T-cell (primary cell): ENCODE data around the gene KRT8. TPM values are rescaled to one million over a fixed set of nuclear protein-coding genes. Genes with fewer than 3 reads are reported as not detected.
A peak's percentile ranks its signal among the peaks of the same experiment; 100 is the strongest.

ENCODE experiments used
- ATAC-seq, 4 experiments: fragments of 200-7000 bp in 3 of 4; fragments of 150-1000 bp in 1 of 4; cut with Tn5 transposase; replicated peaks in 1 of 4; 1 replicate in 3 of 4; 2 replicates in 1 of 4; pipeline ENCODE4 v1.10.0; 2021; ENCODE audit warnings: moderate library complexity in 3 of 4, mild to moderate bottlenecking in 2 of 4, moderate number of reproducible peaks in 1 of 4
- CTCF ChIA-PET, 2 donors: fragments of 300-600 bp; sonication (Branson Sonifier 250); formaldehyde crosslinking; loops; one replicate each; lab custom pipeline; 2022; ENCODE audit warnings: antibody characterized with exemption in 2 of 2; lab: Charles Lee
- POLR2A ChIA-PET, 2 donors: fragments of 300-600 bp; sonication (Branson Sonifier 250); formaldehyde crosslinking; loops; one replicate each; lab custom pipeline; 2022; ENCODE audit warnings: antibody characterized with exemption in 2 of 2; lab: Charles Lee
- DNase-seq, 35 experiments: peaks; one replicate each; pipeline versions ENCODE4 v3.0.0 to v3.0.0-alpha.2; 2013 to 2023
- H3K27ac ChIP-seq: one replicate; pipeline ENCODE4 v1.5.1; 2013; ENCODE audit warnings: low read length
- H3K27me3 ChIP-seq, 2 experiments: replicated peaks in 1 of 2; 1 replicate in 1 of 2; 2 replicates in 1 of 2; pipeline versions ENCODE4 v1.6.1 to v1.7.0; 2013; ENCODE audit warnings: low read length in 1 of 2, mixed read lengths in 1 of 2; ENCODE audit not compliant: control insufficient read depth in 2 of 2, insufficient read depth in 2 of 2; ENCODE audit errors: extremely low read depth in 1 of 2
- H3K36me3 ChIP-seq, 2 donors: 1 replicate in 1 of 2; 2 replicates in 1 of 2; pipeline versions ENCODE4 v1.6.1 to v1.7.0; 2013; ENCODE audit warnings: low read length in 1 of 2; ENCODE audit not compliant: control insufficient read depth in 2 of 2, insufficient read depth in 1 of 2; ENCODE audit errors: extremely low read depth in 1 of 2
- H3K4me1 ChIP-seq, 2 experiments: 1 replicate in 1 of 2; 2 replicates in 1 of 2; pipeline versions ENCODE4 v1.6.1 to v1.7.0; 2013; ENCODE audit warnings: low read length in 2 of 2, mixed read lengths in 1 of 2; ENCODE audit not compliant: insufficient read depth in 2 of 2, control insufficient read depth in 1 of 2; ENCODE audit errors: extremely low read depth in 1 of 2
- H3K4me3 ChIP-seq, 2 donors: 1 replicate in 1 of 2; 2 replicates in 1 of 2; pipeline versions ENCODE4 v1.5.1 to v1.7.0; 2013; ENCODE audit warnings: mild to moderate bottlenecking in 2 of 2, low read length in 1 of 2, moderate library complexity in 1 of 2; ENCODE audit not compliant: control insufficient read depth in 1 of 2; ENCODE audit errors: extremely low read depth in 1 of 2
- H3K9me3 ChIP-seq: 2 replicates; pipeline ENCODE4 v1.7.0; 2013
- H3K27ac Mint-ChIP-seq, 2 donors: one replicate each; pipeline ENCODE4 v1.8.0; 2020 to 2021; ENCODE audit warnings: mild to moderate bottlenecking in 2 of 2, mixed read lengths in 2 of 2
- H3K27me3 Mint-ChIP-seq, 2 donors: one replicate each; pipeline ENCODE4 v1.8.0; 2021 to 2022; ENCODE audit warnings: mixed read lengths in 2 of 2
- H3K36me3 Mint-ChIP-seq: one replicate; pipeline ENCODE4 v1.8.0; 2021; ENCODE audit warnings: mixed read lengths
- H3K4me1 Mint-ChIP-seq, 3 donors: one replicate each; pipeline ENCODE4 v1.8.0; 2020 to 2022; ENCODE audit warnings: mixed read lengths in 3 of 3, mild to moderate bottlenecking in 1 of 3
- H3K4me3 Mint-ChIP-seq, 3 donors: one replicate each; pipeline ENCODE4 v1.8.0; 2020 to 2022; ENCODE audit warnings: mild to moderate bottlenecking in 3 of 3, mixed read lengths in 3 of 3, moderate library complexity in 3 of 3
- H3K9me3 Mint-ChIP-seq, 3 donors: one replicate each; pipeline ENCODE4 v1.8.0; 2020 to 2022; ENCODE audit warnings: mixed read lengths in 3 of 3
- WGBS: methylation state at CpG from one replicate; pipeline ENCODE4 v1.1.5; 2013; ENCODE audit warnings: missing lambda C conversion rate; ENCODE audit not compliant: insufficient coverage; 5-methylcytosine and 5-hydroxymethylcytosine counted together
- total RNA-seq, 35 experiments: library from RNA in 6 of 35; stranded (reverse) in 6 of 35; fragments of 120-200 nt in 1 of 35; gene quantifications; one replicate each; pipeline versions ENCODE4 v1.2.1 to v1.2.4 and lab custom pipeline; 2013 to 2026

Gene KRT8
- total RNA-seq, 5 donors from 2014 or later (not counting 1 experiment from before 2014, with no cell fraction given), result 0.42 to 13.3 (median 8.0) TPM

- H3K9me3 Mint-ChIP-seq, result no peaks in the 10 kb centered on the region
- no peaks in the 10 kb centered on the region for H3K36me3 Mint-ChIP-seq
- H3K27me3 Mint-ChIP-seq, result peaks cover 0 to 4% of the 10 kb centered on the region in 2 donors
- ChIA-PET POLR2A (no interaction called here), CTCF (no interaction called here)
- DNase-seq, result no peak
- peaks cover 5 to 13% (median 12%) of the 10 kb centered on the region in 3 donors for H3K4me1 Mint-ChIP-seq
- Histone ChIP-seq H3K4me3 (no peak overlapping the region), H3K27me3 (peaks cover 0 to 27% of the 10 kb centered on the region in 2 experiments), H3K27ac (no peak overlapping the region), H3K36me3 (no peaks in the 10 kb centered on the region), H3K9me3 (no peaks in the 10 kb centered on the region), H3K4me1 (peaks cover 0 to 20% of the 10 kb centered on the region in 2 experiments)
- H3K27ac Mint-ChIP-seq, result peak overlapping the region in 1 of 2 donors; percentile 5
- WGBS, result 90% methylated on average over 3 of the region's 7 CpGs
- H3K4me3 Mint-ChIP-seq, result no peak overlapping the region
- ATAC-seq, result no peak
Observed at GRCh38 chr12:52950553-52950952, 45.7 kb upstream of the KRT8 start.

- Histone ChIP-seq H3K36me3 (no peaks in the 10 kb centered on the region), H3K27me3 (peaks cover 3 to 35% of the 10 kb centered on the region in 2 experiments), H3K9me3 (no peaks in the 10 kb centered on the region), H3K4me1 (peaks cover 0 to 20% of the 10 kb centered on the region in 2 experiments), H3K4me3 (peak overlapping the region in 1 of 2 donors; percentile 56), H3K27ac (no peak overlapping the region)
- peaks cover 5 to 13% (median 12%) of the 10 kb centered on the region in 3 donors for H3K4me1 Mint-ChIP-seq
- H3K27me3 Mint-ChIP-seq, result peaks cover 0 to 12% of the 10 kb centered on the region in 2 donors
- H3K36me3 Mint-ChIP-seq, result no peaks in the 10 kb centered on the region
- peak overlapping the region; percentile 71 to 84 (median 78) for H3K4me3 Mint-ChIP-seq
- H3K27ac Mint-ChIP-seq, result peak overlapping the region; percentile 66 to 69
- ChIA-PET POLR2A (no interaction called here), CTCF (no interaction called here)
- ATAC-seq (no peak), DNase-seq (no peak)
- WGBS, result 63% methylated on average over 8 of the region's 13 CpGs
- H3K9me3 Mint-ChIP-seq, result no peaks in the 10 kb centered on the region
Observed at GRCh38 chr12:52949413-52950331, 44.8 kb upstream of the KRT8 start.

- Mint-ChIP-seq H3K27ac (peak overlapping the region in 1 of 2 donors; percentile 36), H3K4me1 (peaks cover 5 to 13% (median 12%) of the 10 kb centered on the region in 3 donors), H3K27me3 (peaks cover 0 to 12% of the 10 kb centered on the region in 2 donors), H3K36me3 (no peaks in the 10 kb centered on the region), H3K9me3 (no peaks in the 10 kb centered on the region), H3K4me3 (peak overlapping the region; percentile 83 to 86 (median 84))
- ATAC-seq (no peak), DNase-seq (no peak)
- H3K4me3 ChIP-seq, result no peak overlapping the region
- no peaks in the 10 kb centered on the region for H3K36me3 ChIP-seq
- CTCF ChIA-PET, result no interaction called here
- peaks cover 0 to 20% of the 10 kb centered on the region in 2 experiments for H3K4me1 ChIP-seq
- H3K27me3 ChIP-seq, result peaks cover 3 to 48% of the 10 kb centered on the region in 2 experiments
- no peak overlapping the region for H3K27ac ChIP-seq
- POLR2A ChIA-PET, result no interaction called here
- no peaks in the 10 kb centered on the region for H3K9me3 ChIP-seq
- WGBS, result 94% methylated on average over 3 of the region's 12 CpGs
Observed at GRCh38 chr12:52947738-52948423, 43.0 kb upstream of the KRT8 start.

GRCh38 chr12:52946797-52947547 lies 42.1 kb upstream of the KRT8 start:
- no peak for ATAC-seq

GRCh38 chr12:52946334-52946733 lies 41.5 kb upstream of the KRT8 start:
- Histone ChIP-seq H3K4me1 (peaks cover 0 to 20% of the 10 kb centered on the region in 2 experiments), H3K4me3 (no peak overlapping the region), H3K36me3 (no peaks in the 10 kb centered on the region), H3K27ac (no peak overlapping the region), H3K9me3 (no peaks in the 10 kb centered on the region), H3K27me3 (peaks cover 3 to 48% of the 10 kb centered on the region in 2 experiments)
- ChIA-PET CTCF (no interaction called here), POLR2A (no interaction called here)
- H3K9me3 Mint-ChIP-seq, result no peaks in the 10 kb centered on the region
- no peak overlapping the region for H3K27ac Mint-ChIP-seq
- H3K27me3 Mint-ChIP-seq, result peaks cover 0 to 12% of the 10 kb centered on the region in 2 donors
- ATAC-seq, result no peak
- DNase-seq, result no peak
- H3K4me3 Mint-ChIP-seq, result no peak overlapping the region
- H3K36me3 Mint-ChIP-seq, result no peaks in the 10 kb centered on the region
- H3K4me1 Mint-ChIP-seq, result peaks cover 5 to 13% (median 12%) of the 10 kb centered on the region in 3 donors
- WGBS, result no CpG with 5 or more reads among the region's 1 CpG

More at GRCh38 chr12:52946797-52947547, 42.1 kb upstream of the KRT8 start:
- peaks cover 0 to 20% of the 10 kb centered on the region in 2 experiments for H3K4me1 ChIP-seq
- no peak overlapping the region for H3K27ac ChIP-seq
- 58% methylated on average over 3 of the region's 10 CpGs for WGBS
- POLR2A ChIA-PET, result no interaction called here
- no peak overlapping the region for H3K4me3 Mint-ChIP-seq
- no peak overlapping the region for H3K4me3 ChIP-seq
- H3K9me3 ChIP-seq, result no peaks in the 10 kb centered on the region
- DNase-seq, result no peak
- H3K9me3 Mint-ChIP-seq, result no peaks in the 10 kb centered on the region
- peaks cover 3 to 48% of the 10 kb centered on the region in 2 experiments for H3K27me3 ChIP-seq
- CTCF ChIA-PET, result no interaction called here
- H3K36me3 ChIP-seq, result no peaks in the 10 kb centered on the region
- peak overlapping the region in 1 of 2 donors; percentile 43 for H3K27ac Mint-ChIP-seq
- no peaks in the 10 kb centered on the region for H3K36me3 Mint-ChIP-seq
- peaks cover 0 to 12% of the 10 kb centered on the region in 2 donors for H3K27me3 Mint-ChIP-seq
- peaks cover 5 to 13% (median 12%) of the 10 kb centered on the region in 3 donors for H3K4me1 Mint-ChIP-seq
